Endodermal cell (in vitro differentiated cells): ENCODE results near the gene SYNJ2BP. TPM values are rescaled to one million over a fixed set of nuclear protein-coding genes. Genes with fewer than 3 reads are reported as not detected.

Source experiments
- DNase-seq: peaks from one replicate; pipeline ENCODE4 v3.0.0-alpha.2; 2017
- H3K27ac ChIP-seq: 2 replicates; pipeline ENCODE4 v1.5.1; 2013; ENCODE audit warnings: mild to moderate bottlenecking, low read depth, low read length, moderate library complexity
- H3K27me3 ChIP-seq: 2 replicates; pipeline ENCODE4 v1.6.1; 2013; ENCODE audit warnings: mild to moderate bottlenecking, low read length, moderate library complexity; ENCODE audit not compliant: insufficient read depth, control insufficient read depth, poor library complexity, severe bottlenecking
- H3K36me3 ChIP-seq: 2 replicates; pipeline ENCODE4 v1.7.0; 2013; ENCODE audit warnings: mild to moderate bottlenecking, low read length, moderate library complexity; ENCODE audit not compliant: control insufficient read depth, insufficient read depth
- H3K4me1 ChIP-seq: one replicate; pipeline ENCODE4 v1.7.0; 2013; ENCODE audit warnings: low read length; ENCODE audit not compliant: control insufficient read depth, insufficient read depth
- H3K4me3 ChIP-seq: 2 replicates; pipeline ENCODE4 v1.5.1; 2013; ENCODE audit warnings: mild to moderate bottlenecking, low read length, moderate library complexity
- H3K9ac ChIP-seq: 2 replicates; pipeline ENCODE4 v1.6.1; 2013; ENCODE audit warnings: mild to moderate bottlenecking, low read length, moderate library complexity; ENCODE audit not compliant: poor library complexity, severe bottlenecking; ENCODE audit errors: extremely low read depth
- H3K9me3 ChIP-seq: 2 replicates; pipeline ENCODE4 v1.6.1; 2013; ENCODE audit warnings: mild to moderate bottlenecking, low read length, moderate library complexity; ENCODE audit not compliant: control insufficient read depth
- H3K27ac Mint-ChIP-seq: 2 replicates; pipeline ENCODE4 v1.8.0; 2020; ENCODE audit warnings: mixed read lengths
- H3K27me3 Mint-ChIP-seq: 2 replicates; pipeline ENCODE4 v1.8.0; 2021; ENCODE audit warnings: mild to moderate bottlenecking, mixed read lengths; ENCODE audit not compliant: insufficient read depth
- H3K36me3 Mint-ChIP-seq: 2 replicates; pipeline ENCODE4 v1.8.0; 2020; ENCODE audit warnings: low read depth, mixed read lengths
- H3K4me1 Mint-ChIP-seq: 2 replicates; pipeline ENCODE4 v1.8.0; 2020; ENCODE audit warnings: mixed read lengths
- H3K4me3 Mint-ChIP-seq: 2 replicates; pipeline ENCODE4 v1.8.0; 2020; ENCODE audit warnings: mild to moderate bottlenecking, moderate library complexity, mixed read lengths
- H3K9me3 Mint-ChIP-seq: 2 replicates; pipeline ENCODE4 v1.8.0; 2020; ENCODE audit warnings: mild to moderate bottlenecking, mixed read lengths
- CTCF ChIP-seq: fragments of 200-600 bp; sonication (generic); conservative IDR thresholded peaks from 2 replicates; pipeline ENCODE4 v1.5.0; 2021; ENCODE audit warnings: antibody characterized with exemption, mild to moderate bottlenecking
- WGBS, 2 experiments: methylation state at CpG; one replicate each; pipeline versions ENCODE4 v1.1.5 to v1.1.7; 2013; ENCODE audit warnings: missing lambda C conversion rate in 2 of 2, mixed read lengths in 1 of 2; ENCODE audit not compliant: insufficient coverage in 1 of 2, insufficient read length in 1 of 2; 5-methylcytosine and 5-hydroxymethylcytosine counted together
- total RNA-seq, 2 donors: library from RNA; stranded (reverse); fragmentation: NEBNext Ultra II Directional in 1 of 2; extraction: Animal tissue kit (Norgen Biotek cat#: 25700) in 1 of 2; gene quantifications; 2 replicates in 1 of 2; 3 replicates in 1 of 2; pipeline ENCODE4 v1.2.1, GENCODE V29; 2021

The SYNJ2BP gene
- total RNA-seq, 2 donors from 2014 or later: 31.0 to 40.6 TPM

- H3K9ac ChIP-seq: no peak overlapping the region
- TF ChIP-seq CTCF: no peak
- WGBS, 2 experiments: 93 to 100% methylated on average over 1 to 2 of the region's 2 CpGs
- H3K27ac ChIP-seq: no peak overlapping the region
- H3K36me3 ChIP-seq: peaks cover 49% of the 10 kb centered on the region
- Mint-ChIP-seq H3K27me3 (no peaks in the 10 kb centered on the region), H3K4me1 (peaks cover 20% of the 10 kb centered on the region), H3K36me3 (peaks cover 27% of the 10 kb centered on the region), H3K27ac (no peak overlapping the region), H3K4me3 (no peak overlapping the region), H3K9me3 (peaks cover 3% of the 10 kb centered on the region)
- H3K9me3 ChIP-seq: peaks cover 38% of the 10 kb centered on the region
- H3K4me3 ChIP-seq: no peak overlapping the region
- DNase-seq: no peak
- peaks cover 13% of the 10 kb centered on the region for H3K4me1 ChIP-seq
- H3K27me3 ChIP-seq: no peaks in the 10 kb centered on the region
These were observed 18.6 kb downstream of the SYNJ2BP start for GRCh38 chr14:70398280-70398679.

GRCh38 chr14:70397746-70398145, 19.1 kb downstream of the SYNJ2BP start:
- H3K27me3 ChIP-seq: no peaks in the 10 kb centered on the region
- H3K36me3 ChIP-seq: peaks cover 49% of the 10 kb centered on the region
- DNase-seq: no peak
- H3K4me3 ChIP-seq: no peak overlapping the region
- H3K27ac Mint-ChIP-seq: no peak overlapping the region
- H3K9me3 Mint-ChIP-seq: peaks cover 3% of the 10 kb centered on the region
- no peak overlapping the region for H3K9ac ChIP-seq
- peak; percentile 48 for TF ChIP-seq CTCF
- H3K4me3 Mint-ChIP-seq: no peak overlapping the region
- peaks cover 38% of the 10 kb centered on the region for H3K9me3 ChIP-seq
- H3K4me1 ChIP-seq: peaks cover 8% of the 10 kb centered on the region
- H3K36me3 Mint-ChIP-seq: peaks cover 33% of the 10 kb centered on the region
- no peaks in the 10 kb centered on the region for H3K27me3 Mint-ChIP-seq
- H3K4me1 Mint-ChIP-seq: peaks cover 15% of the 10 kb centered on the region
- H3K27ac ChIP-seq: no peak overlapping the region
- WGBS, 2 experiments: 94 to 100% methylated on average over 2 of the region's 2 CpGs

GRCh38 chr14:70394674-70395306, 22.1 kb downstream of the SYNJ2BP start:
- Histone ChIP-seq H3K27ac (no peak overlapping the region), H3K27me3 (no peaks in the 10 kb centered on the region), H3K9me3 (peaks cover 20% of the 10 kb centered on the region), H3K36me3 (peaks cover 49% of the 10 kb centered on the region), H3K4me1 (no peaks in the 10 kb centered on the region), H3K9ac (no peak overlapping the region), H3K4me3 (no peak overlapping the region)
- no peak overlapping the region for H3K27ac Mint-ChIP-seq
- H3K9me3 Mint-ChIP-seq: peaks cover 3% of the 10 kb centered on the region
- no peak for TF ChIP-seq CTCF
- H3K27me3 Mint-ChIP-seq: no peaks in the 10 kb centered on the region
- no peak for DNase-seq
- no peak overlapping the region for H3K4me3 Mint-ChIP-seq
- peaks cover 33% of the 10 kb centered on the region for H3K36me3 Mint-ChIP-seq
- peaks cover 5% of the 10 kb centered on the region for H3K4me1 Mint-ChIP-seq
